GM12878 (cell line): ENCODE measurements around the gene FOXO1. TPM values are rescaled to one million over a fixed set of nuclear protein-coding genes. Genes with fewer than 3 reads are reported as not detected.

Experiments used
- ATAC-seq: fragments of 200-7000 bp; cut with Tn5 transposase; 3 replicates; pipeline ENCODE4 v1.9.1; 2020; ENCODE audit warnings: mild to moderate bottlenecking, moderate library complexity
- BruUV-seq: library from RNA; stranded (reverse); fragments of 400-500 nt; replicated peaks from 2 replicates; lab custom pipeline; 2021; lab: Mats Ljungman, UMichigan
- CTCF ChIA-PET: fragments of 300-600 bp; sonication (Branson Sonifier 250); formaldehyde crosslinking; extraction: SDS; loops from one replicate; lab custom pipeline; 2021; ENCODE audit warnings: inconsistent platforms; lab: Yijun Ruan, JAX
- POLR2A ChIA-PET: fragments of 350-600 bp; formaldehyde crosslinking; extraction: SDS; loops from one replicate; lab custom pipeline; 2021; ENCODE audit warnings: inconsistent platforms; lab: Charles Lee
- RAD21 ChIA-PET: fragments of 300-600 bp; sonication (Branson Sonifier 250); formaldehyde crosslinking; loops from one replicate; lab custom pipeline; 2023; ENCODE audit warnings: antibody characterized with exemption; ENCODE audit not compliant: unreplicated experiment; lab: Charles Lee
- SMC1A ChIA-PET: fragments of 300-600 bp; sonication (Branson Sonifier 250); formaldehyde crosslinking; loops from one replicate; lab custom pipeline; 2023; ENCODE audit not compliant: unreplicated experiment, uncharacterized antibody; lab: Charles Lee
- DNase-seq: peaks from one replicate; pipeline ENCODE4 v3.0.0-alpha.2; 2011; ENCODE audit warnings: low read depth, low spot score
- FAIRE-seq: peaks from 3 replicates; lab custom pipeline; 2011; peaks lifted over from hg19 to GRCh38; lab: Jason Lieb, UNC
- H2AFZ ChIP-seq: 2 replicates; pipeline ENCODE4 v1.6.0; 2011; ENCODE audit warnings: low read depth, low read length, control low read depth; ENCODE audit not compliant: control insufficient read depth
- H3K27ac ChIP-seq: 2 replicates; pipeline ENCODE4 v1.5.1; 2011; ENCODE audit warnings: control low read depth; ENCODE audit not compliant: control insufficient read depth, insufficient read depth
- H3K27me3 ChIP-seq, 2 experiments: replicated peaks in 1 of 2; 2 replicates each; pipeline versions ENCODE4 v1.6.0 to v1.6.1; 2011; ENCODE audit warnings: low read length in 1 of 2; ENCODE audit not compliant: control insufficient read depth in 2 of 2, insufficient read depth in 2 of 2
- H3K36me3 ChIP-seq, 2 experiments: 2 replicates each; pipeline ENCODE4 v1.5.1; 2011; ENCODE audit warnings: low read length in 1 of 2; ENCODE audit not compliant: control insufficient read depth in 2 of 2, insufficient read depth in 2 of 2
- H3K4me1 ChIP-seq: 2 replicates; pipeline ENCODE4 v1.6.1; 2011; ENCODE audit warnings: mild to moderate bottlenecking, low read length, moderate library complexity, mixed read lengths; ENCODE audit not compliant: control insufficient read depth, insufficient read depth
- H3K4me2 ChIP-seq: 2 replicates; pipeline ENCODE4 v1.6.0; 2011; ENCODE audit warnings: control low read depth; ENCODE audit not compliant: control insufficient read depth, insufficient read depth
- H3K4me3 ChIP-seq: fragments of 200-600 bp; sonication (generic); 2 replicates; pipeline ENCODE4 v1.5.1; 2016
- H3K79me2 ChIP-seq: 2 replicates; pipeline ENCODE4 v1.6.0; 2011; ENCODE audit warnings: low read length; ENCODE audit not compliant: control insufficient read depth, insufficient read depth
- H3K9ac ChIP-seq: 2 replicates; pipeline ENCODE4 v1.8.0; 2011; ENCODE audit warnings: low read length, control low read depth, mixed read lengths; ENCODE audit not compliant: control insufficient read depth, insufficient read depth
- H3K9me3 ChIP-seq: replicated peaks from 3 replicates; pipeline ENCODE4 v1.5.1; 2011; ENCODE audit warnings: mild to moderate bottlenecking, low read length; ENCODE audit not compliant: control insufficient read depth, insufficient read depth
- H4K20me1 ChIP-seq: 2 replicates; pipeline ENCODE4 v1.6.0; 2011; ENCODE audit not compliant: control insufficient read depth, insufficient read depth
- CTCF ChIP-seq, 3 experiments: IDR thresholded peaks in 2 of 3; conservative IDR thresholded peaks in 1 of 3; 2 replicates each; pipeline ENCODE4 v1.5.1; 2011; ENCODE audit warnings: low read depth in 3 of 3, low read length in 3 of 3, mild to moderate bottlenecking in 3 of 3, control low read depth in 2 of 3, moderate library complexity in 2 of 3, inconsistent platforms in 1 of 3, mixed read lengths in 1 of 3; ENCODE audit not compliant: control insufficient read depth in 2 of 3, insufficient read depth in 1 of 3; ENCODE audit errors: extremely low read depth in 1 of 3
- DPF2 ChIP-seq: fragments of 450-650 bp; IDR thresholded peaks from 2 replicates; pipeline ENCODE4 v1.6.1; 2017; ENCODE audit warnings: mild to moderate bottlenecking
- E2F8 ChIP-seq: fragments of 450-650 bp; IDR thresholded peaks from 2 replicates; pipeline ENCODE4 v1.6.1; 2018; ENCODE audit warnings: mild to moderate bottlenecking, low read depth, moderate library complexity; ENCODE audit not compliant: partially characterized antibody
- IRF4 ChIP-seq: IDR thresholded peaks from 2 replicates; pipeline ENCODE4 v1.6.1; 2011; ENCODE audit warnings: low read depth, low read length
- PBX3 ChIP-seq: IDR thresholded peaks from 2 replicates; pipeline ENCODE4 v1.6.1; 2011; ENCODE audit warnings: mild to moderate bottlenecking, low read depth, low read length, moderate library complexity; ENCODE audit not compliant: insufficient replicate concordance
- PML ChIP-seq: IDR thresholded peaks from 2 replicates; pipeline ENCODE4 v1.6.1; 2012; ENCODE audit warnings: low read length, inconsistent platforms
- RCOR1 ChIP-seq: conservative IDR thresholded peaks from 2 replicates; pipeline ENCODE4 v1.6.1; 2012; ENCODE audit warnings: low read depth, low read length, improper control_type of control experiment
- WGBS: methylation state at CpG from one replicate; pipeline ENCODE4 v1.1.6; 2016; ENCODE audit warnings: low lambda C conversion rate; ENCODE audit not compliant: insufficient replicate concordance, insufficient coverage; ENCODE audit errors: missing lambda C conversion rate; 5-methylcytosine and 5-hydroxymethylcytosine counted together
- in situ Hi-C: fragments of 300-500 bp; cut with MboI; formaldehyde crosslinking; loops from 9 replicates; pipeline ENCODE4 v1.14.3; 2018; ENCODE audit warnings: mixed read lengths
- intact Hi-C: fragments of 100-400 bp; cut with micrococcal nuclease; formaldehyde crosslinking; loops from one replicate; pipeline ENCODE4 v1.14.2; 2022; ENCODE audit not compliant: unreplicated experiment
- polyA plus RNA-seq, 11 experiments: library from polyadenylated mRNA; depleted of rRNA in 4 of 11; unstranded in 6 of 11; stranded (reverse) in 5 of 11; fragments of >200 nt; fragmentation: Nextera tagmentation in 4 of 11; fragmentation: Illumina TruSeq in 1 of 11; extraction: Ambion mirVana in 4 of 11; extraction: Trizol in 1 of 11; gene quantifications; 1 replicate in 1 of 11; 2 replicates in 10 of 11; pipeline versions ENCODE4 v1.2.1 to v1.2.3, GENCODE V29; 2011 to 2016; ENCODE audit warnings: inconsistent platforms in 2 of 11, missing spikeins in 2 of 11, low read depth in 1 of 11
- total RNA-seq, 4 experiments: library from RNA; depleted of rRNA in 3 of 4; stranded (reverse); fragments of >200 nt in 3 of 4; fragmentation: Illumina TruSeq in 1 of 4; extraction: Trizol in 1 of 4; gene quantifications; 2 replicates each; pipeline versions ENCODE4 v1.2.1 to v1.2.3, GENCODE V29; 2013 to 2021

FOXO1 gene
- total and polyA plus RNA-seq, 10 of the 15 experiments (the other 5 are each of a cell fraction or from before 2014, with no cell fraction given): 0.58 to 8.3 (median 0.88) TPM

DNA sequence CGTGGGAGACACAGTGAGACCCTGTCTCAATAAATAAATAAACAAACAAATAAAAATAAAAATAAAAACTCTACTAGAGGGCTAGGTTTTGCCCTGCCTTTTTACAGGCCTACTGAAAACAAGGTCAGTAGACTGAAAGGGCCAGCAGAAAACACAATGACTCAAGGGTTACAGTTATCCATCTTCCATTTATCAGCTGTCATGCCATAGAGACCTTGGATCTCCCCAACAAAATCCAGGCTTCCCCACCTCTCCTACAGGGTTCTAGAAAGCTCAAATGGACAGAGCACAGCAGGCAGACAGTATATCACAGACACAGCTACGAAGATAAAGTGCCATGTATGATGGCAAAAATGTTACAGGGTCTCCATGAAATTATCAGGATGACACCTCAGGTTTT is 54.4 kb downstream of the FOXO1 start (continued):
- TF ChIP-seq E2F8 (no peak), IRF4 (no peak)

DNA sequence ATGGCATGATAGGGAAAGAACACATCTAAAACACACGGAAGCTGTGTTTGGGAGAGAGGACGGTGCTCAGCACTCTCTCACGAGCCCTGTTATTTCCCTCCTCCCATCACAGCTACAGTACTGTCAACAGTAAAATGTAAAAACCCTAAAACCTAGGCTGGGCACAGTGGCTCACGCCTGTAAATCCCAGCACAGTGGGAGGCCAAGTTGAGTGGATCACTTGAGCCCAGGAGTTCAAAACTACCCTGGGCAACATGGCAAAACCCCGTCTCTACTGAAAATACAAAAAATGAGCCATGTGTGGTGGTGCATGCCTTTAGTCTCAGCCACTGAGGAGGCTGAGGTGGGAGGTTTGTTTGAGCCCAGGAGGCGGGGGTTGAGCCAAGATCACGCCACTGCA is 54.8 kb downstream of the FOXO1 start:
- Histone ChIP-seq H3K9ac (no peak overlapping the region), H3K4me1 (peaks cover 19% of the 10 kb centered on the region), H4K20me1 (peaks cover 3% of the 10 kb centered on the region), H3K36me3 (peaks cover 0 to 2% of the 10 kb centered on the region in 2 experiments; a peak in 1 of 4 replicates)
- TF ChIP-seq PML (no peak), CTCF (IDR thresholded peaks at IDR 0.05 in 2 of 3, conservative IDR thresholded peaks at IDR 0.05 in 1 of 3; ENCODE audit: control insufficient read depth in 2 of 3, extremely low read depth in 1 of 3, insufficient read depth in 1 of 3, low read depth in 3 of 3, low read length in 3 of 3) (no peak), DPF2 (no peak), RCOR1 (no peak), PBX3 (no peak)
- TF ChIP-seq, all 136 proteins: peak for 0
- Histone ChIP-seq H3K79me2 (peaks cover 21% of the 10 kb centered on the region), H3K27ac (no peak overlapping the region), H3K9me3 (peaks cover 2% of the 10 kb centered on the region; the same call in 1 of the 3 replicates), H3K27me3 (no peaks in the 10 kb centered on the region), H3K4me2 (no peak overlapping the region), H2AFZ (no peak overlapping the region), H3K4me3 (no peak overlapping the region)
- WGBS: 94% methylated on average over 7 of the region's 7 CpGs
- DNase-seq (no peak), ATAC-seq (no peak), FAIRE-seq (no peak)
- intact Hi-C loops: no loop called here
- CTCF ChIA-PET: interaction anchor here (0.9 to 1.1 kb wide), 3 partner anchors 9 to 15 kb away, joined by 3 to 4 read pairs (median 3); no protein-coding TSS in a partner anchor
- POLR2A ChIA-PET: no interaction called here
- SMC1A ChIA-PET: no interaction called here
- RAD21 ChIA-PET: no interaction called here
- BruUV-seq: no TSS peak
- in situ Hi-C loops: no loop called here
